B cell (primary cell): Measurements from ENCODE around the gene DOHH. TPM values are rescaled to one million over a fixed set of nuclear protein-coding genes. Genes with fewer than 3 reads are reported as not detected.
"Not testable (repeated sequence)": the region's sequence is repeated elsewhere in the genome, so short reads cannot be mapped to it uniquely, and the experiment has no call there.

Experiments used
- ATAC-seq: fragments of 200-7000 bp; cut with Tn5 transposase; one replicate; pipeline ENCODE4 v1.10.0; 2021; ENCODE audit warnings: low read depth, mild to moderate bottlenecking, moderate number of reproducible peaks, moderate library complexity
- CTCF ChIA-PET: fragments of 350-600 bp; sonication (Branson Sonifier 250); formaldehyde crosslinking; loops from one replicate; lab custom pipeline; 2021; ENCODE audit warnings: antibody characterized with exemption, inconsistent platforms; lab: Charles Lee
- POLR2A ChIA-PET: fragments of 350-600 bp; sonication (Branson Sonifier 250); formaldehyde crosslinking; loops from one replicate; lab custom pipeline; 2021; ENCODE audit warnings: antibody characterized with exemption; lab: Charles Lee
- DNase-seq: peaks from one replicate; pipeline ENCODE4 v3.0.0; 2013
- H2AFZ ChIP-seq: 2 replicates; pipeline ENCODE4 v1.6.1; 2012; ENCODE audit warnings: mild to moderate bottlenecking, low read depth, low read length; ENCODE audit not compliant: insufficient read depth, poor library complexity, severe bottlenecking
- H3K27ac ChIP-seq, 2 donors: 1 replicate in 1 of 2; 2 replicates in 1 of 2; pipeline ENCODE4 v1.5.1; 2012 to 2013; ENCODE audit warnings: low read length in 2 of 2, mild to moderate bottlenecking in 2 of 2, moderate library complexity in 1 of 2
- H3K27me3 ChIP-seq, 4 experiments: fragments of 200-600 bp in 1 of 4; sonication (generic) in 1 of 4; replicated peaks in 1 of 4; 1 replicate in 2 of 4; 2 replicates in 2 of 4; pipeline versions ENCODE4 v1.6.1 to v1.7.0; 2013 to 2016; ENCODE audit warnings: low read length in 3 of 4, mild to moderate bottlenecking in 2 of 4, mixed read lengths in 1 of 4, moderate library complexity in 1 of 4; ENCODE audit not compliant: insufficient read depth in 4 of 4, control insufficient read depth in 3 of 4; ENCODE audit errors: control extremely low read depth in 1 of 4
- H3K36me3 ChIP-seq, 2 experiments: replicated peaks in 1 of 2; 1 replicate in 1 of 2; 2 replicates in 1 of 2; pipeline versions ENCODE4 v1.6.1 to v1.7.1; 2013; ENCODE audit warnings: low read length in 1 of 2; ENCODE audit not compliant: insufficient read depth in 2 of 2, control insufficient read depth in 1 of 2; ENCODE audit errors: control extremely low read depth in 1 of 2, extremely low read depth in 1 of 2
- H3K4me1 ChIP-seq, 2 donors: fragments of 200-600 bp in 1 of 2; sonication (generic) in 1 of 2; 1 replicate in 1 of 2; 2 replicates in 1 of 2; pipeline versions ENCODE4 v1.5.1 to v1.6.1; 2013 to 2017; ENCODE audit warnings: low read length in 2 of 2; ENCODE audit not compliant: control insufficient read depth in 2 of 2, insufficient read depth in 2 of 2
- H3K4me2 ChIP-seq: replicated peaks from 2 replicates; pipeline ENCODE3; 2012; ENCODE audit warnings: mild to moderate bottlenecking, low read depth, low read length; ENCODE audit not compliant: poor library complexity, severe bottlenecking
- H3K4me3 ChIP-seq, 5 experiments: fragments of 200-600 bp in 1 of 5; sonication (generic) in 1 of 5; 1 replicate in 3 of 5; 2 replicates in 2 of 5; pipeline versions ENCODE4 v1.5.1 to v1.7.0; 2011 to 2016; ENCODE audit warnings: low read length in 4 of 5, mild to moderate bottlenecking in 4 of 5, low read depth in 2 of 5, control low read depth in 1 of 5, moderate library complexity in 1 of 5; ENCODE audit not compliant: insufficient read depth in 1 of 5; ENCODE audit errors: control extremely low read depth in 1 of 5, extremely low read depth in 1 of 5
- H3K79me2 ChIP-seq: fragments of 200-600 bp; sonication (generic); one replicate; pipeline ENCODE4 v1.6.0; 2016; ENCODE audit warnings: low read length; ENCODE audit not compliant: control insufficient read depth, insufficient read depth
- H3K9ac ChIP-seq: fragments of 200-600 bp; sonication (generic); 2 replicates; pipeline ENCODE4 v1.6.1; 2017; ENCODE audit warnings: mild to moderate bottlenecking, low read length, moderate library complexity
- H3K9me3 ChIP-seq, 3 donors: one replicate each; pipeline versions ENCODE4 v1.6.1 to v1.7.1; 2013; ENCODE audit warnings: low read length in 2 of 3; ENCODE audit not compliant: control insufficient read depth in 2 of 3, insufficient read depth in 1 of 3; ENCODE audit errors: control extremely low read depth in 1 of 3
- H4K20me1 ChIP-seq: 2 replicates; pipeline ENCODE4 v1.6.0; 2012; ENCODE audit warnings: mild to moderate bottlenecking, low read length; ENCODE audit not compliant: insufficient read depth, control insufficient read depth, poor library complexity, severe bottlenecking
- H3K27ac Mint-ChIP-seq: one replicate; pipeline ENCODE4 v1.8.0; 2021; ENCODE audit warnings: mixed read lengths
- H3K27me3 Mint-ChIP-seq: one replicate; pipeline ENCODE4 v1.8.0; 2021; ENCODE audit warnings: mixed read lengths
- H3K4me1 Mint-ChIP-seq: one replicate; pipeline ENCODE4 v1.8.0; 2021; ENCODE audit warnings: mixed read lengths
- H3K4me3 Mint-ChIP-seq: one replicate; pipeline ENCODE4 v1.8.0; 2021; ENCODE audit warnings: mixed read lengths
- H3K9me3 Mint-ChIP-seq: one replicate; pipeline ENCODE4 v1.8.0; 2022; ENCODE audit warnings: mixed read lengths; ENCODE audit not compliant: insufficient read depth
- CTCF ChIP-seq: fragments of 200-600 bp; IDR thresholded peaks from one replicate; pipeline ENCODE4 v1.8.0; 2022; ENCODE audit warnings: antibody characterized with exemption, mild to moderate bottlenecking
- EZH2 ChIP-seq: IDR thresholded peaks from 2 replicates; pipeline ENCODE4 v1.6.1; 2012; ENCODE audit warnings: borderline replicate concordance, low read depth, mild to moderate bottlenecking, moderate library complexity, low read length; ENCODE audit not compliant: insufficient read depth, poor library complexity, severe bottlenecking
- WGBS: methylation state at CpG from one replicate; pipeline ENCODE4 v1.1.5; 2013; ENCODE audit warnings: missing lambda C conversion rate; ENCODE audit not compliant: insufficient coverage; 5-methylcytosine and 5-hydroxymethylcytosine counted together
- intact Hi-C: fragments of 100-400 bp; cut with micrococcal nuclease; formaldehyde crosslinking; loops from one replicate; pipeline ENCODE4 v1.10.0; 2022
- polyA plus RNA-seq: library from polyadenylated mRNA; depleted of rRNA; stranded (reverse); fragments of >200 nt; gene quantifications from 2 replicates; pipeline ENCODE4 v1.2.3, GENCODE V29; 2012
- total RNA-seq, 2 donors: library from RNA; stranded (reverse); fragments of 120-200 nt in 1 of 2; gene quantifications; 1 replicate in 1 of 2; 2 replicates in 1 of 2; pipeline versions ENCODE4 v1.2.3 to v1.2.4, GENCODE V29; 2013 to 2022

The DOHH gene
- total and polyA plus RNA-seq, 2 donors (not counting 1 experiment from before 2014, with no cell fraction given), result 6.6 to 8.6 TPM

- peak overlapping the region; percentile 46 for H3K27ac Mint-ChIP-seq
- peaks cover 54% of the 10 kb centered on the region for H3K4me1 Mint-ChIP-seq
- no peak for ATAC-seq
- no peaks in the 10 kb centered on the region for H3K27me3 ChIP-seq
- ChIA-PET POLR2A (no interaction called here), CTCF (interaction anchor here (0.5 to 1.1 kb wide), 2 partner anchors 37 to 339 kb away, joined by 3 to 4 read pairs; no protein-coding TSS in a partner anchor)
- intact Hi-C loops, result loop anchor here (5.0 to 10.0 kb wide), 5 partner anchors 253 to 1283 kb away; partner anchors contain the start of genes APBA3, FEM1A, HDGFL2 and MRPL54
- H3K27ac ChIP-seq, result no peak overlapping the region
- peak overlapping the region; percentile 59 for H3K4me3 Mint-ChIP-seq
- peaks cover 9 to 17% of the 10 kb centered on the region in 2 donors for H3K4me1 ChIP-seq
- DNase-seq, result no peak
- H4K20me1 ChIP-seq, result peaks cover 61% of the 10 kb centered on the region
- H3K36me3 ChIP-seq, result peaks cover 0 to 33% of the 10 kb centered on the region in 2 experiments
- H3K79me2 ChIP-seq, result peaks cover 85% of the 10 kb centered on the region
- H3K9me3 Mint-ChIP-seq, result no peaks in the 10 kb centered on the region
- no peaks in the 10 kb centered on the region for H3K27me3 Mint-ChIP-seq
- no peaks in the 10 kb centered on the region for H3K9me3 ChIP-seq
- H3K4me3 ChIP-seq, result no peak overlapping the region
- H2AFZ ChIP-seq, result no peak overlapping the region
- H3K9ac ChIP-seq, result no peak overlapping the region
- WGBS, result 92% methylated on average over 23 of the region's 23 CpGs
- TF ChIP-seq CTCF (no peak), EZH2 (no peak)
- peak overlapping the region; percentile 3 for H3K4me2 ChIP-seq
These were observed 8.5 kb upstream of the DOHH start for GRCh38 chr19:3508771-3509535.

- H3K27me3 ChIP-seq, DNase-seq, CTCF ChIA-PET, H3K9me3 ChIP-seq, H3K27ac ChIP-seq, H3K4me3 ChIP-seq, H2AFZ ChIP-seq, ATAC-seq, H3K9me3 Mint-ChIP-seq, H3K9ac ChIP-seq, H3K27me3 Mint-ChIP-seq, POLR2A ChIA-PET: not testable (repeated sequence)
- H3K4me2 ChIP-seq, result peak overlapping the region; percentile 97
- H3K4me1 ChIP-seq, result peaks cover 9 to 17% of the 10 kb centered on the region in 2 donors
- H3K27ac Mint-ChIP-seq, result peak overlapping the region; percentile 32
- H3K36me3 ChIP-seq, result peaks cover 0 to 31% of the 10 kb centered on the region in 2 experiments
- peaks cover 54% of the 10 kb centered on the region for H4K20me1 ChIP-seq
- peaks cover 77% of the 10 kb centered on the region for H3K79me2 ChIP-seq
- H3K4me1 Mint-ChIP-seq, result peaks cover 50% of the 10 kb centered on the region
- intact Hi-C loops, result loop anchor here (5.0 to 10.0 kb wide), 5 partner anchors 254 to 1284 kb away; partner anchors contain the start of genes APBA3, FEM1A, HDGFL2 and MRPL54
- H3K4me3 Mint-ChIP-seq, result peak overlapping the region; percentile 59
- 95% methylated on average over 17 of the region's 18 CpGs for WGBS
These were observed 7.7 kb upstream of the DOHH start for GRCh38 chr19:3508121-3508661.
